ENCODE results near the gene CELSR1. TPM values are rescaled to one million over a fixed set of nuclear protein-coding genes. Genes with fewer than 3 reads are reported as not detected.
"Not testable (repeated sequence)": the region's sequence is repeated elsewhere in the genome, so short reads cannot be mapped to it uniquely, and the experiment has no call there.

CELSR1 gene
- total RNA-seq, 1 donor from 2014 or later, result 0.30 TPM

- intact Hi-C loops (cut with micrococcal nuclease), result no loop called here
- H3K4me1 Mint-ChIP-seq (ENCODE audit: low read depth), result no peaks in the 10 kb centered on the region
- H3K27ac Mint-ChIP-seq, result no peak overlapping the region
- no peaks in the 10 kb centered on the region for H3K9me3 Mint-ChIP-seq
- no peaks in the 10 kb centered on the region for H3K27me3 Mint-ChIP-seq (ENCODE audit: low read depth)
- H3K36me3 Mint-ChIP-seq (ENCODE audit: low read depth), result no peaks in the 10 kb centered on the region
- H3K4me3 Mint-ChIP-seq (ENCODE audit: low read depth), result no peak overlapping the region
- no peak for DNase-seq (ENCODE audit: low spot score)
These were observed 131.1 kb downstream of the CELSR1 start for GRCh38 chr22:46406349-46406748.

GRCh38 chr22:46405901-46406300 is 131.5 kb downstream of the CELSR1 start:
- no peaks in the 10 kb centered on the region for H3K36me3 Mint-ChIP-seq (ENCODE audit: low read depth)
- no peaks in the 10 kb centered on the region for H3K9me3 Mint-ChIP-seq
- no peak overlapping the region for H3K4me3 Mint-ChIP-seq (ENCODE audit: low read depth)
- H3K4me1 Mint-ChIP-seq (ENCODE audit: low read depth), result no peaks in the 10 kb centered on the region
- intact Hi-C loops (cut with micrococcal nuclease), result no loop called here
- no peak overlapping the region for H3K27ac Mint-ChIP-seq
- H3K27me3 Mint-ChIP-seq (ENCODE audit: low read depth), result no peaks in the 10 kb centered on the region
- no peak for DNase-seq (ENCODE audit: low spot score)

- H3K27me3 Mint-ChIP-seq (ENCODE audit: low read depth); DNase-seq (ENCODE audit: low spot score); H3K4me1 Mint-ChIP-seq (ENCODE audit: low read depth); H3K9me3 Mint-ChIP-seq; H3K4me3 Mint-ChIP-seq (ENCODE audit: low read depth); intact Hi-C loops (cut with micrococcal nuclease); H3K27ac Mint-ChIP-seq; H3K36me3 Mint-ChIP-seq (ENCODE audit: low read depth): not testable (repeated sequence)
These were observed 133.5 kb downstream of the CELSR1 start for GRCh38 chr22:46403880-46404279.

GRCh38 chr22:46402505-46402904 is 134.9 kb downstream of the CELSR1 start:
- no peak overlapping the region for H3K27ac Mint-ChIP-seq
- H3K4me3 Mint-ChIP-seq (ENCODE audit: low read depth), result no peak overlapping the region
- no peaks in the 10 kb centered on the region for H3K27me3 Mint-ChIP-seq (ENCODE audit: low read depth)

GRCh38 chr22:46401370-46401769 is 136.1 kb downstream of the CELSR1 start:
- DNase-seq (ENCODE audit: low spot score), result no peak
- Mint-ChIP-seq H3K4me1 (ENCODE audit: low read depth) (no peaks in the 10 kb centered on the region), H3K4me3 (ENCODE audit: low read depth) (no peak overlapping the region), H3K27ac (no peak overlapping the region), H3K27me3 (ENCODE audit: low read depth) (no peaks in the 10 kb centered on the region), H3K36me3 (ENCODE audit: low read depth) (no peaks in the 10 kb centered on the region), H3K9me3 (no peaks in the 10 kb centered on the region)
- intact Hi-C loops (cut with micrococcal nuclease), result no loop called here

More at GRCh38 chr22:46402505-46402904, 134.9 kb downstream of the CELSR1 start:
- no peaks in the 10 kb centered on the region for H3K36me3 Mint-ChIP-seq (ENCODE audit: low read depth)
- H3K4me1 Mint-ChIP-seq (ENCODE audit: low read depth), result no peaks in the 10 kb centered on the region
- no peak for DNase-seq (ENCODE audit: low spot score)
- intact Hi-C loops (cut with micrococcal nuclease), result no loop called here
- H3K9me3 Mint-ChIP-seq, result no peaks in the 10 kb centered on the region

GRCh38 chr22:46399251-46400024 is 138.0 kb downstream of the CELSR1 start:
- no peaks in the 10 kb centered on the region for H3K36me3 Mint-ChIP-seq (ENCODE audit: low read depth)
- DNase-seq (ENCODE audit: low spot score), result no peak
- H3K27me3 Mint-ChIP-seq (ENCODE audit: low read depth), result no peaks in the 10 kb centered on the region
- no peak overlapping the region for H3K4me3 Mint-ChIP-seq (ENCODE audit: low read depth)
- intact Hi-C loops (cut with micrococcal nuclease), result no loop called here
- H3K9me3 Mint-ChIP-seq, result no peaks in the 10 kb centered on the region
- H3K27ac Mint-ChIP-seq, result no peak overlapping the region
- no peaks in the 10 kb centered on the region for H3K4me1 Mint-ChIP-seq (ENCODE audit: low read depth)

GRCh38 chr22:46397951-46398350 is 139.5 kb downstream of the CELSR1 start:
- H3K9me3 Mint-ChIP-seq, result no peaks in the 10 kb centered on the region
- no peak overlapping the region for H3K27ac Mint-ChIP-seq
- no peaks in the 10 kb centered on the region for H3K27me3 Mint-ChIP-seq (ENCODE audit: low read depth)
- DNase-seq (ENCODE audit: low spot score), result no peak
- intact Hi-C loops (cut with micrococcal nuclease), result no loop called here
- H3K36me3 Mint-ChIP-seq (ENCODE audit: low read depth), result no peaks in the 10 kb centered on the region
- H3K4me3 Mint-ChIP-seq (ENCODE audit: low read depth), result no peak overlapping the region
- no peaks in the 10 kb centered on the region for H3K4me1 Mint-ChIP-seq (ENCODE audit: low read depth)

GRCh38 chr22:46397514-46397913 is 139.9 kb downstream of the CELSR1 start:
- Mint-ChIP-seq H3K4me1 (ENCODE audit: low read depth) (no peaks in the 10 kb centered on the region), H3K4me3 (ENCODE audit: low read depth) (no peak overlapping the region), H3K27ac (no peak overlapping the region), H3K36me3 (ENCODE audit: low read depth) (no peaks in the 10 kb centered on the region), H3K9me3 (no peaks in the 10 kb centered on the region), H3K27me3 (ENCODE audit: low read depth) (no peaks in the 10 kb centered on the region)
- DNase-seq (ENCODE audit: low spot score), result no peak
- intact Hi-C loops (cut with micrococcal nuclease), result no loop called here

- H3K27me3 Mint-ChIP-seq (ENCODE audit: low read depth); H3K4me3 Mint-ChIP-seq (ENCODE audit: low read depth); H3K9me3 Mint-ChIP-seq; H3K36me3 Mint-ChIP-seq (ENCODE audit: low read depth); H3K27ac Mint-ChIP-seq; H3K4me1 Mint-ChIP-seq (ENCODE audit: low read depth); DNase-seq (ENCODE audit: low spot score); intact Hi-C loops (cut with micrococcal nuclease): not testable (repeated sequence)
These were observed 140.4 kb downstream of the CELSR1 start for GRCh38 chr22:46397049-46397448.

- Mint-ChIP-seq H3K4me3 (ENCODE audit: low read depth) (no peak overlapping the region), H3K4me1 (ENCODE audit: low read depth) (no peaks in the 10 kb centered on the region), H3K36me3 (ENCODE audit: low read depth) (no peaks in the 10 kb centered on the region), H3K9me3 (no peaks in the 10 kb centered on the region), H3K27me3 (ENCODE audit: low read depth) (no peaks in the 10 kb centered on the region), H3K27ac (no peak overlapping the region)
- intact Hi-C loops (cut with micrococcal nuclease), result no loop called here
- DNase-seq (ENCODE audit: low spot score), result no peak
These were observed 142.3 kb downstream of the CELSR1 start for GRCh38 chr22:46395145-46395544.

- intact Hi-C loops (cut with micrococcal nuclease), result no loop called here
- Mint-ChIP-seq H3K4me3 (ENCODE audit: low read depth) (no peak overlapping the region), H3K4me1 (ENCODE audit: low read depth) (no peaks in the 10 kb centered on the region), H3K36me3 (ENCODE audit: low read depth) (no peaks in the 10 kb centered on the region), H3K27ac (no peak overlapping the region), H3K9me3 (no peaks in the 10 kb centered on the region), H3K27me3 (ENCODE audit: low read depth) (no peaks in the 10 kb centered on the region)
- no peak for DNase-seq (ENCODE audit: low spot score)
These were observed 142.8 kb downstream of the CELSR1 start for GRCh38 chr22:46394622-46395021.

GRCh38 chr22:46393873-46394272 is 143.5 kb downstream of the CELSR1 start:
- Mint-ChIP-seq H3K27me3 (ENCODE audit: low read depth) (no peaks in the 10 kb centered on the region), H3K4me1 (ENCODE audit: low read depth) (no peaks in the 10 kb centered on the region), H3K9me3 (no peaks in the 10 kb centered on the region), H3K36me3 (ENCODE audit: low read depth) (no peaks in the 10 kb centered on the region), H3K4me3 (ENCODE audit: low read depth) (no peak overlapping the region), H3K27ac (no peak overlapping the region)
- intact Hi-C loops (cut with micrococcal nuclease), result no loop called here
- DNase-seq (ENCODE audit: low spot score), result no peak

- Mint-ChIP-seq H3K36me3 (ENCODE audit: low read depth) (no peaks in the 10 kb centered on the region), H3K9me3 (no peaks in the 10 kb centered on the region), H3K4me3 (ENCODE audit: low read depth) (no peak overlapping the region), H3K4me1 (ENCODE audit: low read depth) (no peaks in the 10 kb centered on the region), H3K27me3 (ENCODE audit: low read depth) (no peaks in the 10 kb centered on the region), H3K27ac (no peak overlapping the region)
- no peak for DNase-seq (ENCODE audit: low spot score)
- intact Hi-C loops (cut with micrococcal nuclease), result no loop called here
These were observed 145.1 kb downstream of the CELSR1 start for GRCh38 chr22:46392137-46392844.

Measured in activated T-helper 2 cell treated with anti-CD3 and anti-CD28 coated beads, Interferon-gamma antibody, Interleukin-2, Interleukin-4, amounts not matched to agents 10 μg/mL and 5 μg/mL and 100 μg/mL, durations not matched to agents 14 hours and 24 hours and 36 hours (primary cell).